GM12865 (cell line): ENCODE results near the gene CFAP57.

Experiments
- DNase-seq: peaks from one replicate; pipeline ENCODE4 v3.0.0; 2010; ENCODE audit warnings: low read depth
- H3K4me3 ChIP-seq: 2 replicates; pipeline ENCODE4 v1.5.1; 2011; ENCODE audit warnings: mild to moderate bottlenecking, low read depth, low read length, control low read depth
- TF ChIP-seq, protein P1 (sequence below): IDR thresholded peaks from 2 replicates; pipeline ENCODE4 v1.5.1; 2011; ENCODE audit warnings: low read length, control low read depth, low read depth, inconsistent platforms; ENCODE audit not compliant: insufficient read depth; ENCODE audit errors: missing control alignments

The CFAP57 gene

DNA sequence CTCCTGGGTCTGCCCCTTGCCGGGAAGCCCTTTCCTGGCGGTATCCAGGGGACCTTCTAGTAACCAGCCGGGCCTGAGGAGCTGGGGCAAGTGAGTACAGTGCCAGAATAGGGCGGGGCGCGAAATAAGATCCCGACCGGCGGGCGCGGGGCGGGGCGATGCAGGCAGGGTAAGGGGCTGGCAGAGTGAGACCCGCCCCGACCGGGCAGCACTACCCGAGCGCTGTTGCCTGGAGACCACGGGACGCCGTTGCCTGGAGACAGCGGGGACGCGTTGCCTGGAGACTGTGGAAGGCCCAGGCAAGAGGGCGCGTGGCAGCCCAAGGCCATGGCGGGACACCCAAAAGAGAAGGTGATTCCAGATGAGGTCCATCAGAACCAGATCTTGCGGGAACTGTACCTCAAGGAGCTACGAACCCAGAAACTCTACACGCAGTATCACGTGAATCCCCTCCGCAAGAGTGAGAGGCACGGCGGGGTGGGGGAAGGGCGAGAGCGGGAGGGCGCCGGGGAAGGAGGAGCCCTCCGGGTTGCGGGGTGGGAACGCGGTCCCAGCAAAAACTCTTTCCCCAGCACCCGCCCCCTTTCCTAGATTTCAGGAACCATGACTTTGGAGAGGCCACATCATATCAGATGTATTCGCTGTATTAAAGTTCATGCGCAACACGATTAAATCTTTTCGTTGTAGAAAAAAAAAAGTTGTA, 24.4 kb upstream of the CFAP57 start:
- TF ChIP-seq, protein P1, sequence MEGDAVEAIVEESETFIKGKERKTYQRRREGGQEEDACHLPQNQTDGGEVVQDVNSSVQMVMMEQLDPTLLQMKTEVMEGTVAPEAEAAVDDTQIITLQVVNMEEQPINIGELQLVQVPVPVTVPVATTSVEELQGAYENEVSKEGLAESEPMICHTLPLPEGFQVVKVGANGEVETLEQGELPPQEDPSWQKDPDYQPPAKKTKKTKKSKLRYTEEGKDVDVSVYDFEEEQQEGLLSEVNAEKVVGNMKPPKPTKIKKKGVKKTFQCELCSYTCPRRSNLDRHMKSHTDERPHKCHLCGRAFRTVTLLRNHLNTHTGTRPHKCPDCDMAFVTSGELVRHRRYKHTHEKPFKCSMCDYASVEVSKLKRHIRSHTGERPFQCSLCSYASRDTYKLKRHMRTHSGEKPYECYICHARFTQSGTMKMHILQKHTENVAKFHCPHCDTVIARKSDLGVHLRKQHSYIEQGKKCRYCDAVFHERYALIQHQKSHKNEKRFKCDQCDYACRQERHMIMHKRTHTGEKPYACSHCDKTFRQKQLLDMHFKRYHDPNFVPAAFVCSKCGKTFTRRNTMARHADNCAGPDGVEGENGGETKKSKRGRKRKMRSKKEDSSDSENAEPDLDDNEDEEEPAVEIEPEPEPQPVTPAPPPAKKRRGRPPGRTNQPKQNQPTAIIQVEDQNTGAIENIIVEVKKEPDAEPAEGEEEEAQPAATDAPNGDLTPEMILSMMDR, result no peak
- no peak for DNase-seq
- H3K4me3 ChIP-seq, result no peak overlapping the region

DNA sequence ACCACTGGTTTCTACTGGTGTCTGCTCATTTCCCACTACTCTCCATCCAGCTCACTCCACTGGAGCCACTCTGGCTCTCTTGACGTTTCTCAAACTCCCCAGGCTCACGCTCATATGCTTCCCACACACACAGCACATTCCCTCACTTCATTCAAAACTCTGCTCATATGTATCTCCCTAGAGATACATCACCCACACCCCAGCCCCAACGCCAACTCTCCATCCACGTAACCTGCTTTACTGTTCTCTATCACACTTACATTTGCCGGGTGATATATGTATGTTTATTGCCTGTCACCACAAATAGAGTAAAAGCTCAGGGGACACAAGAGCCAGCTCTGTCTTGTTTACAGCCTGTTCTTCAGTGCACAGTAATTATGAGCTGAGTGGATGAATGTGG, 22.2 kb upstream of the CFAP57 start:
- TF ChIP-seq, protein P1, result no peak
- no peak for DNase-seq
- no peak overlapping the region for H3K4me3 ChIP-seq

DNA sequence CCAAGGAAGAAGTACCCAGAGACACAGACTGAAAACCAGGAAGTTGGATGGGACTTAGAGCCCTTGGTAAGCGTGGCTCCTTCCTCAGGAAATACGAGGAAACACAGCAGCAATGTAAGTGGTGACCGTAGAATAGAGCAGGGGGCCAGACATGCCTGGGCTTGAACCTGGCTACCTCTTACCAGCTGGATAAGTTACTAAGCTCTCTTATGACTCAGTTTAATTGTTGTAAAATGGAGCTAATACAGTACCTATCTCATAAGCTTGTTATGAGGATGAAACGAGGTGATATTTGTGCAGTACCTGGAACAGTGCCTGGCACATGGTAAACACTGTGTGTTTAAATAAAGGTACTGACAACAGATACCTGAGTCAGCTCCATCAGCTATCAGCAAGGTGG, 19.3 kb upstream of the CFAP57 start:
- DNase-seq, result peak; percentile 6
- H3K4me3 ChIP-seq, result no peak overlapping the region
- TF ChIP-seq, protein P1, result no peak

DNA sequence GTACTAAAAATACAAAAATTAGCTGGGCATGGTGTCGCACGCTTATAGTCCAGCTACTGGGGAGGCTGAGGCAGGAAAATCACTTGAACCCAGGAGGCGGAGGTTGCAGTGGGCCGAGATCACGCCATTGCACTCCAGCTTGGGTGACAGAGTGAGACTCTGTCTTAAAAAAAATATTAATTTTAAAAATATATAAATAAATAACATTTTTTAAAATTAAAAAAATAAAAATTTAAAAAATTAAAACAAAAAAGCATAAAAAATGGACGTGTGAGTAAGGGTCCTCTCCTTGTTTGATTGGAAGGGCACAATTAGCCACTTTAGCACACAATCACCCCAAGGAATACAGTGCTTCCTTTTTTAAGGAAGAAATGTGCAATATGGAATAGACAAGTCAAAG, 18.7 kb upstream of the CFAP57 start:
- TF ChIP-seq, protein P1, result no peak
- no peak overlapping the region for H3K4me3 ChIP-seq
- no peak for DNase-seq

DNA sequence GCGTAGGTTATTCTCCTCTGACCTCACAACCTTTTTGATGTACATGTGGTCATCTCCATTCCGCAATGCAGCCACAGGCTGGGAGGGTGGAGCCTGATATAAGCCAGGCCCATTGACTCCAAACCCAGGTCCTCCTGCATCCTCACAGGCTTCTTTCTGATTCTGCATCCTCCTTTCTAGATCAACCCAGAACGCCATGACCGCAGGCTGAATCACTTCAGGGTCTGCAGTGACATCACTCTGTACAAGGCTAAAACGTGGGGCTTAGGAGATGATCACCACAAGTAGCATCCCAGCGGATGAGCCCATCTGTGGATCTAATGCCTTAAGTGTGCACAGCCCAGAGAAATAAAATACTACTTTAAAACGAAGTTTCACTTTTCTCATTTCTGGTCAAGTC, 16.1 kb upstream of the CFAP57 start:
- TF ChIP-seq, protein P1, result no peak
- DNase-seq, result no peak
- H3K4me3 ChIP-seq, result no peak overlapping the region

DNA sequence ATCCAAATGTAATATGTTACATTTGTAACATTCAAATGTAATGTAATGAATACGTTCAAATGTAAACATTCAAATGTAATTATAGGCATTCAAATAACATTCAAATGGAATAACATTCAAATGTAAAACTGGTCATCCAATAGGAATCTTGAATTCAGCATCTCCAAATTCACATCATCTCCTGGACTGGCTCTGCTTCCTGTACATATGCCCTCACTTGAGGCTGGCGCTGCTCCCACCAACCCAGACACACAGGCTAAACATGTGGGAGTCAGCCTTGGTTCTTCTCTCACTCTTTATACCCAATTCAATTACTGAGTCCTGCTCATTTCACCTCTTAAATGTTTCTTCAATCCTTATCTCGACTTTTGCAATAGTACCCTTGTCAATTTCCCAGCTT, 7.0 kb upstream of the CFAP57 start:
- TF ChIP-seq, protein P1, result no peak
- H3K4me3 ChIP-seq, result no peak overlapping the region
- no peak for DNase-seq

DNA sequence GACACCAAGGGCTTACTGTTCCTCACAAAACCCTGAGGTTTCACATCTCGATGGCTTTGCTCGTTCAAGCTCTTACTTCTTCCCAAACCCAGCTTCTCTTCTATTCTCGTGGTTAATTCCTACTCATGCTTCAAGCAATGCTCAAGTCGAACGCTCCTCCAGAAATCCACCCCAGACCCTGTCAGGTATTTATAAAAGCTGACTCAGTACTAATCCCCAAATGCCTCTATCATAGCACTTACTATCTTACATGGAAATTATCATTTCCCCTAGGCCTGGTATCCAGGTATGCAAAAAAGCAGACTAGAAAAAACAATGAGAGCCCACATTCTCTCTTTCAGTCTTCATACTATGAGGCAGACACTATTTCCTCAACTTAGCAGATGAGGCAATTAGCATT, 6.4 kb upstream of the CFAP57 start:
- no peak for DNase-seq
- TF ChIP-seq, protein P1, result no peak
- no peak overlapping the region for H3K4me3 ChIP-seq
